Fibroblast of lung (primary cell): Measurements from ENCODE around the gene GPC6. TPM values are rescaled to one million over a fixed set of nuclear protein-coding genes. Genes with fewer than 3 reads are reported as not detected.

Experiments used
- DNase-seq, 2 donors: peaks; one replicate each; pipeline versions ENCODE4 v3.0.0 to v3.0.0-alpha.2; 2010; ENCODE audit warnings: low read depth in 2 of 2
- H2AFZ ChIP-seq: 2 replicates; pipeline ENCODE4 v1.5.1; 2012; ENCODE audit warnings: low read length, control low read depth, inconsistent platforms
- H3K27ac ChIP-seq: 2 replicates; pipeline ENCODE4 v1.5.1; 2011; ENCODE audit warnings: low read length, control low read depth; ENCODE audit not compliant: insufficient read depth
- H3K27me3 ChIP-seq: 2 replicates; pipeline ENCODE4 v1.5.1; 2011; ENCODE audit warnings: mild to moderate bottlenecking, low read length; ENCODE audit not compliant: control insufficient read depth, insufficient read depth
- H3K36me3 ChIP-seq: 2 replicates; pipeline ENCODE4 v1.5.1; 2011; ENCODE audit warnings: low read length; ENCODE audit not compliant: control insufficient read depth, insufficient read depth
- H3K4me1 ChIP-seq: 2 replicates; pipeline ENCODE4 v1.5.1; 2011; ENCODE audit warnings: low read length; ENCODE audit not compliant: control insufficient read depth, insufficient read depth; ENCODE audit errors: extremely low read depth
- H3K4me2 ChIP-seq: 2 replicates; pipeline ENCODE4 v1.5.1; 2011; ENCODE audit warnings: low read length, control low read depth; ENCODE audit not compliant: insufficient read depth; ENCODE audit errors: extremely low read depth
- H3K4me3 ChIP-seq, 4 experiments: fragments of 200-600 bp in 1 of 4; sonication (generic) in 1 of 4; replicated peaks in 1 of 4; 2 replicates each; pipeline ENCODE4 v1.5.1; 2011 to 2016; ENCODE audit warnings: low read length in 4 of 4, low read depth in 3 of 4, mild to moderate bottlenecking in 3 of 4, control low read depth in 2 of 4, inconsistent platforms in 1 of 4, mixed read lengths in 1 of 4; ENCODE audit not compliant: insufficient read depth in 1 of 4; ENCODE audit errors: control extremely low read depth in 1 of 4
- H3K79me2 ChIP-seq: 2 replicates; pipeline ENCODE4 v1.5.1; 2012; ENCODE audit warnings: mild to moderate bottlenecking, low read length, inconsistent platforms; ENCODE audit not compliant: control insufficient read depth, insufficient read depth
- H3K9ac ChIP-seq: 2 replicates; pipeline ENCODE4 v1.5.1; 2011; ENCODE audit warnings: mild to moderate bottlenecking, low read length, control low read depth; ENCODE audit not compliant: insufficient read depth
- H3K9me3 ChIP-seq: 2 replicates; pipeline ENCODE4 v1.5.1; 2012; ENCODE audit warnings: low read depth, low read length; ENCODE audit not compliant: control insufficient read depth, insufficient read depth
- H4K20me1 ChIP-seq: 2 replicates; pipeline ENCODE4 v1.5.1; 2011; ENCODE audit warnings: low read length; ENCODE audit not compliant: control insufficient read depth, insufficient read depth; ENCODE audit errors: extremely low read depth
- CTCF ChIP-seq, 2 donors: IDR thresholded peaks in 1 of 2; conservative IDR thresholded peaks in 1 of 2; 1 replicate in 1 of 2; 2 replicates in 1 of 2; pipeline ENCODE4 v1.5.1; 2011 to 2012; ENCODE audit warnings: low read length in 2 of 2, control low read depth in 1 of 2, inconsistent platforms in 1 of 2, low read depth in 1 of 2, mild to moderate bottlenecking in 1 of 2
- EZH2 ChIP-seq: IDR thresholded peaks from 2 replicates; pipeline ENCODE4 v1.5.1; 2012; ENCODE audit warnings: low read length, control low read depth, mild to moderate bottlenecking; ENCODE audit errors: missing control alignments
- polyA plus RNA-seq, 2 donors: library from polyadenylated mRNA; depleted of rRNA in 1 of 2; stranded (reverse) in 1 of 2; unstranded in 1 of 2; fragments of >200 nt; gene quantifications; 2 replicates each; pipeline ENCODE4 v1.2.1, GENCODE V29; 2011 to 2012; ENCODE audit warnings: missing spikeins in 1 of 2
- total RNA-seq: library from RNA; depleted of rRNA; stranded (reverse); fragments of >200 nt; gene quantifications from 2 replicates; pipeline ENCODE4 v1.2.1, GENCODE V29; 2014

The GPC6 gene
- total and polyA plus RNA-seq, 2 donors (not counting 1 experiment from before 2014, with no cell fraction given) = 11.2 to 33.7 TPM

- Histone ChIP-seq H3K9ac (no peak overlapping the region), H2AFZ (no peak overlapping the region), H3K36me3 (no peaks in the 10 kb centered on the region), H3K9me3 (no peaks in the 10 kb centered on the region), H4K20me1 (no peaks in the 10 kb centered on the region), H3K79me2 (no peaks in the 10 kb centered on the region), H3K4me3 (no peak overlapping the region), H3K4me1 (no peaks in the 10 kb centered on the region), H3K4me2 (no peak overlapping the region), H3K27me3 (no peaks in the 10 kb centered on the region), H3K27ac (no peak overlapping the region)
- DNase-seq = no peak
- TF ChIP-seq EZH2 (no peak), CTCF (conservative IDR thresholded peaks at IDR 0.05 in 1 of 2, IDR thresholded peaks at IDR 0.05 in 1 of 2; ENCODE audit: low read depth in 1 of 2, low read length in 2 of 2) (no peak)
Measured at GRCh38 chr13:94269557-94269956, 1043.0 kb downstream of the GPC6 start.

GRCh38 chr13:94270556-94270955, 1043.9 kb downstream of the GPC6 start:
- Histone ChIP-seq H2AFZ (no peak overlapping the region), H3K4me3 (no peak overlapping the region), H3K4me2 (no peak overlapping the region), H3K27me3 (no peaks in the 10 kb centered on the region), H3K27ac (no peak overlapping the region), H3K4me1 (no peaks in the 10 kb centered on the region), H3K9me3 (no peaks in the 10 kb centered on the region), H3K79me2 (no peaks in the 10 kb centered on the region), H3K36me3 (no peaks in the 10 kb centered on the region), H4K20me1 (no peaks in the 10 kb centered on the region), H3K9ac (no peak overlapping the region)
- TF ChIP-seq CTCF (conservative IDR thresholded peaks at IDR 0.05 in 1 of 2, IDR thresholded peaks at IDR 0.05 in 1 of 2; ENCODE audit: low read depth in 1 of 2, low read length in 2 of 2) (no peak), EZH2 (no peak)
- DNase-seq = no peak

- Histone ChIP-seq H3K4me1 (no peaks in the 10 kb centered on the region), H2AFZ (no peak overlapping the region), H3K4me2 (no peak overlapping the region), H3K27me3 (no peaks in the 10 kb centered on the region), H3K4me3 (no peak overlapping the region), H3K9ac (no peak overlapping the region), H3K36me3 (no peaks in the 10 kb centered on the region), H3K79me2 (no peaks in the 10 kb centered on the region), H3K27ac (no peak overlapping the region), H3K9me3 (no peaks in the 10 kb centered on the region), H4K20me1 (no peaks in the 10 kb centered on the region)
- peak; percentile 25 to 38 for DNase-seq
- TF ChIP-seq CTCF (conservative IDR thresholded peaks at IDR 0.05 in 1 of 2, IDR thresholded peaks at IDR 0.05 in 1 of 2; ENCODE audit: low read depth in 1 of 2, low read length in 2 of 2) (no peak), EZH2 (no peak)
Measured at GRCh38 chr13:94272038-94272437, 1045.4 kb downstream of the GPC6 start.
